Measurements from ENCODE around the gene IFIT2.

The IFIT2 gene

GRCh38 chr10:89301721-89302445, at the start of gene IFIT2:
TSS of gene IFIT2 (plus strand) at chr10:89302046. CDS start at chr10:89302124, 78 bp downstream.
- TF ChIP-seq MAX (IDR thresholded peaks at IDR 0.05) (0 out of 2 replicates have a peak, but pooled peaks have one; percentile 39), ZBTB7A (IDR thresholded peaks at IDR 0.05; ENCODE audit: low read depth) (no peak)

- TF ChIP-seq NFIC (IDR thresholded peaks at IDR 0.05), result no peak
- no peak for TF ChIP-seq TCF12 (IDR thresholded peaks at IDR 0.05; ENCODE audit: low read depth)
- no peak for TF ChIP-seq EP300 (IDR thresholded peaks at IDR 0.05; ENCODE audit: borderline replicate concordance)
- no peak for TF ChIP-seq FOXM1 (IDR thresholded peaks at IDR 0.05; ENCODE audit: borderline replicate concordance, low read depth)
Observed at GRCh38 chr10:89252225-89252585, 49.6 kb upstream of the IFIT2 start.

GRCh38 chr10:89255793-89256192, 46.1 kb upstream of the IFIT2 start:
- TF ChIP-seq REST (IDR thresholded peaks at IDR 0.05; ENCODE audit: low read depth), result no peak
- TF ChIP-seq ZBTB7A (IDR thresholded peaks at IDR 0.05; ENCODE audit: low read depth), result no peak
- TF ChIP-seq FOXM1 (IDR thresholded peaks at IDR 0.05; ENCODE audit: borderline replicate concordance, low read depth), result no peak
- TF ChIP-seq YY1 (IDR thresholded peaks at IDR 0.05; ENCODE audit: low read depth), result no peak
- no peak for TF ChIP-seq USF1 (IDR thresholded peaks at IDR 0.05)
- no peak for TF ChIP-seq TEAD4 (IDR thresholded peaks at IDR 0.05)
- no peak for TF ChIP-seq EGR1 (IDR thresholded peaks at IDR 0.05)
- no peak for TF ChIP-seq CREB1 (IDR thresholded peaks at IDR 0.05; ENCODE audit: low read depth)
- TF ChIP-seq NFIC (IDR thresholded peaks at IDR 0.05), result no peak
- no peak for TF ChIP-seq MAX (IDR thresholded peaks at IDR 0.05)
- TF ChIP-seq CEBPB (IDR thresholded peaks at IDR 0.05), result no peak
- TF ChIP-seq EP300 (IDR thresholded peaks at IDR 0.05; ENCODE audit: borderline replicate concordance), result no peak
- TF ChIP-seq TCF12 (IDR thresholded peaks at IDR 0.05; ENCODE audit: low read depth), result no peak
- no peak for TF ChIP-seq TAF1 (IDR thresholded peaks at IDR 0.05; ENCODE audit: low read depth)
- no peak for TF ChIP-seq RAD21 (IDR thresholded peaks at IDR 0.05; ENCODE audit: low read depth)

GRCh38 chr10:89256340-89256739, 45.5 kb upstream of the IFIT2 start:
- TF ChIP-seq ZBTB7A (IDR thresholded peaks at IDR 0.05; ENCODE audit: low read depth), result no peak
- no peak for TF ChIP-seq TCF12 (IDR thresholded peaks at IDR 0.05; ENCODE audit: low read depth)
- no peak for TF ChIP-seq TAF1 (IDR thresholded peaks at IDR 0.05; ENCODE audit: low read depth)
- no peak for TF ChIP-seq RAD21 (IDR thresholded peaks at IDR 0.05; ENCODE audit: low read depth)
- no peak for TF ChIP-seq MAX (IDR thresholded peaks at IDR 0.05)
- no peak for TF ChIP-seq REST (IDR thresholded peaks at IDR 0.05; ENCODE audit: low read depth)
- no peak for TF ChIP-seq TEAD4 (IDR thresholded peaks at IDR 0.05)
- no peak for TF ChIP-seq EGR1 (IDR thresholded peaks at IDR 0.05)
- TF ChIP-seq USF1 (IDR thresholded peaks at IDR 0.05), result no peak
- no peak for TF ChIP-seq EP300 (IDR thresholded peaks at IDR 0.05; ENCODE audit: borderline replicate concordance)
- TF ChIP-seq YY1 (IDR thresholded peaks at IDR 0.05; ENCODE audit: low read depth), result no peak
- TF ChIP-seq FOXM1 (IDR thresholded peaks at IDR 0.05; ENCODE audit: borderline replicate concordance, low read depth), result no peak
- no peak for TF ChIP-seq NFIC (IDR thresholded peaks at IDR 0.05)
- TF ChIP-seq CREB1 (IDR thresholded peaks at IDR 0.05; ENCODE audit: low read depth), result no peak
- no peak for TF ChIP-seq CEBPB (IDR thresholded peaks at IDR 0.05)

- no peak for TF ChIP-seq REST (IDR thresholded peaks at IDR 0.05; ENCODE audit: low read depth)
- TF ChIP-seq MAX (IDR thresholded peaks at IDR 0.05), result no peak
- no peak for TF ChIP-seq EGR1 (IDR thresholded peaks at IDR 0.05)
- no peak for TF ChIP-seq YY1 (IDR thresholded peaks at IDR 0.05; ENCODE audit: low read depth)
- TF ChIP-seq FOXM1 (IDR thresholded peaks at IDR 0.05; ENCODE audit: borderline replicate concordance, low read depth), result no peak
- TF ChIP-seq TAF1 (IDR thresholded peaks at IDR 0.05; ENCODE audit: low read depth), result no peak
- TF ChIP-seq ZBTB7A (IDR thresholded peaks at IDR 0.05; ENCODE audit: low read depth), result no peak
- no peak for TF ChIP-seq RAD21 (IDR thresholded peaks at IDR 0.05; ENCODE audit: low read depth)
- no peak for TF ChIP-seq TCF12 (IDR thresholded peaks at IDR 0.05; ENCODE audit: low read depth)
- TF ChIP-seq CREB1 (IDR thresholded peaks at IDR 0.05; ENCODE audit: low read depth), result no peak
- no peak for TF ChIP-seq CEBPB (IDR thresholded peaks at IDR 0.05)
- no peak for TF ChIP-seq TEAD4 (IDR thresholded peaks at IDR 0.05)
- TF ChIP-seq USF1 (IDR thresholded peaks at IDR 0.05), result no peak
Observed at GRCh38 chr10:89256962-89257361, 44.9 kb upstream of the IFIT2 start.

All from Ishikawa (cell line).